ENCODE data around the gene CLRN2.
A peak's percentile ranks its signal among the peaks of the same experiment; 100 is the strongest.

Gene CLRN2

DNA sequence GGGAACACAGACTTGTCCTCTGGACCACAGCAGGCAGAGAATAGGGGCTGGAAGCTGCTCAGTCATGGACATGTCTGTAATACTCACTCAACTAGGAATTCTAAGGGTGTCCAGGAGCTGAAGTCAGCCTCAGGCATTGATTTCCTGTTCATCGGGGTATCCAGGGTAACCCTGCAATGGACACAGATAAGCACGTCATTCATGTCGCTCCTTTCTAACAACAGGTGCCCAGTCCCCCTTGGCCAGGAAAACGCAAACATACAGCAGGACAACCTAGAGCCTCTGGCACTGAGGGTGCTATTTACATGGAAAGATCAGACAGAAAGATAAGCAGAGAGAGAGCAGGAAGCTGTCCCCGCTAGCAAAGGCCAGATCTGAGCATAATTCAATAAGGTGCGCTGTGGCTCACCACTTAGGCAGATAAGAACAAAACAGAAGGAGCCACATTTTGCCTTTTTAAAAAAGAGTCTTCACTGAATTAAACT is 24.3 kb upstream of the CLRN2 start:
- no peak for DNase-seq (ENCODE audit: low read depth, low spot score)
- TF ChIP-seq, protein P1, sequence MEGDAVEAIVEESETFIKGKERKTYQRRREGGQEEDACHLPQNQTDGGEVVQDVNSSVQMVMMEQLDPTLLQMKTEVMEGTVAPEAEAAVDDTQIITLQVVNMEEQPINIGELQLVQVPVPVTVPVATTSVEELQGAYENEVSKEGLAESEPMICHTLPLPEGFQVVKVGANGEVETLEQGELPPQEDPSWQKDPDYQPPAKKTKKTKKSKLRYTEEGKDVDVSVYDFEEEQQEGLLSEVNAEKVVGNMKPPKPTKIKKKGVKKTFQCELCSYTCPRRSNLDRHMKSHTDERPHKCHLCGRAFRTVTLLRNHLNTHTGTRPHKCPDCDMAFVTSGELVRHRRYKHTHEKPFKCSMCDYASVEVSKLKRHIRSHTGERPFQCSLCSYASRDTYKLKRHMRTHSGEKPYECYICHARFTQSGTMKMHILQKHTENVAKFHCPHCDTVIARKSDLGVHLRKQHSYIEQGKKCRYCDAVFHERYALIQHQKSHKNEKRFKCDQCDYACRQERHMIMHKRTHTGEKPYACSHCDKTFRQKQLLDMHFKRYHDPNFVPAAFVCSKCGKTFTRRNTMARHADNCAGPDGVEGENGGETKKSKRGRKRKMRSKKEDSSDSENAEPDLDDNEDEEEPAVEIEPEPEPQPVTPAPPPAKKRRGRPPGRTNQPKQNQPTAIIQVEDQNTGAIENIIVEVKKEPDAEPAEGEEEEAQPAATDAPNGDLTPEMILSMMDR (IDR thresholded peaks at IDR 0.05; ENCODE audit: insufficient read depth, low read length, missing control alignments): no peak
- CTCF ChIA-PET: interaction anchor here (1.1 kb wide), 1 partner anchor 18 kb away, joined by 3 read pairs; no protein-coding TSS in a partner anchor
- H3K4me3 ChIP-seq (ENCODE audit: low read depth, low read length): no peak overlapping the region
- POLR2A ChIA-PET: no interaction called here

DNA sequence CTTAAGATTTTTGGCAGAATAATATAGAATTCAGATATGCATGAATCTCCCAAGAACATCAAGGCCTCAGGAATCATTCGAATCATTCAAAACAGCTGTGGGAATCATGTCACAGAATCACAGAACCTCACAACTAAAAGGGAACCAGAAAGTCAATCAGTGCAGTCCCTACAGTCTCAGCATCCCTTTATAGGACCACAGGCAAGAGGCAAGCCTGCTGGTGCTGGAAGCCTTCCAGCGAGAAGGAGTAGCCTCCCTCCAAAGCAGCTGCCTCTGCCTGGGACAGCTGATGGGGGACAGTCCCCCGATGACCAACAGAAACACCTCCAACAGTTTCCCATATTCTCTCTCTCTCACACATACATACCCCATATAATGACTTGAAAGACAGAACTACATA is 23.8 kb upstream of the CLRN2 start:
- DNase-seq (ENCODE audit: low read depth, low spot score): no peak
- TF ChIP-seq, protein P1 (IDR thresholded peaks at IDR 0.05; ENCODE audit: insufficient read depth, low read length, missing control alignments): no peak
- ChIA-PET POLR2A (no interaction called here), CTCF (interaction anchor here (1.1 kb wide), 1 partner anchor 19 kb away, joined by 3 read pairs; no protein-coding TSS in a partner anchor)
- no peak overlapping the region for H3K4me3 ChIP-seq (ENCODE audit: low read depth, low read length)

DNA sequence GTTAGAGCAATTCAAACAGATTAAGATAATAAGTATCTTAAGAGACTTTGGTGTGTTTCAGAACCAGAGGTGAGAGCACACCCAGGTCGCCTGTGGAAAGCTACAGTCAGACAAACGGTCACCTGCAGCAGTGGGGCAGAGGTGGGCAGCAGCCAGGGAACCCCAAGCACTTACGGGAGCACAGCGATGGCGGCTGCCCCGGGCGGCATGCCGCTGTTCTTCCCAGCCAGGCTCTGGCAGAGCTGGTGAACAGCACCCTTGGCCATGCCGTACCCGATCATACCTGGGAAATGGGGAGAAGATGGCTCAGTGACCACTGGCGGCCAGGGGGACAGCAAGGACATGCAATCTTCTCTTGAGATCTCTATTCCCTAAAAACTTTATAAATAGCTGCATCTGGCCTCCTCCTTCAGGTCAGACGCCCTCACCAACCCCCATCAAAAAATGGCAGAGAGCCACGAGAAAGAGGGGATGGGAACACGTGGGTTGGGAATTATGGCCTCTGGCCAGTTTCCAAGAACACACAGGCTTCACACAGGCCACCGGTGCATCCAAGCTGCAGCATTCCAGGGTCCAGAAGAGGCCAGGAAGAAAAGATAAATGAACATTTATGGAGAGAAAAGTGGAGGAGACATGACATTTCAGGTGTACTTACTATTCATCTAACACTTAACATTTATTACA is 22.8 kb upstream of the CLRN2 start:
- TF ChIP-seq, protein P1 (IDR thresholded peaks at IDR 0.05; ENCODE audit: insufficient read depth, low read length, missing control alignments): no peak
- no peak overlapping the region for H3K4me3 ChIP-seq (ENCODE audit: low read depth, low read length)
- ChIA-PET POLR2A (no interaction called here), CTCF (no interaction called here)
- DNase-seq (ENCODE audit: low read depth, low spot score): no peak

DNA sequence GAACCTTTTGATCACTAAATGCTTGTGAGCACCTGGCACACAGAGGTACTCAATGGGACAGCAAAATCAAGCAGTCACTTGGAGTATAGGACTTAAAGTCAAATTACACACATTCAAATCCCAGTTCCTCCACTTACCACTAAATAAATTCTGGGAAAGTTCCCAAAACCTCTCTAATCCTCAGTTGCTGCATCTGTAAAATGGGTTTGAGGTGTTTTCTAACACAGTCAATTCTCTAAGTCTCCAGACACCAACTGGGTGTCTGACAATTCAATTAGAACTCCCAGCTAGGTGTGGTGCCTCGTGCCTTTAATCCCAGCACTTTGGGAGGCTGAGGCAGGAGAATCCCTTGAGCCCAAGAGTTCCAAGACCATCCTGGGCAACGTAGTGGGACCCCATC is 22.1 kb upstream of the CLRN2 start:
- ChIA-PET CTCF (interaction anchor here (1.0 kb wide), 1 partner anchor 17 kb away, joined by 3 read pairs; no protein-coding TSS in a partner anchor), POLR2A (no interaction called here)
- no peak for DNase-seq (ENCODE audit: low read depth, low spot score)
- TF ChIP-seq, protein P1 (IDR thresholded peaks at IDR 0.05; ENCODE audit: insufficient read depth, low read length, missing control alignments): no peak
- no peak overlapping the region for H3K4me3 ChIP-seq (ENCODE audit: low read depth, low read length)

DNA sequence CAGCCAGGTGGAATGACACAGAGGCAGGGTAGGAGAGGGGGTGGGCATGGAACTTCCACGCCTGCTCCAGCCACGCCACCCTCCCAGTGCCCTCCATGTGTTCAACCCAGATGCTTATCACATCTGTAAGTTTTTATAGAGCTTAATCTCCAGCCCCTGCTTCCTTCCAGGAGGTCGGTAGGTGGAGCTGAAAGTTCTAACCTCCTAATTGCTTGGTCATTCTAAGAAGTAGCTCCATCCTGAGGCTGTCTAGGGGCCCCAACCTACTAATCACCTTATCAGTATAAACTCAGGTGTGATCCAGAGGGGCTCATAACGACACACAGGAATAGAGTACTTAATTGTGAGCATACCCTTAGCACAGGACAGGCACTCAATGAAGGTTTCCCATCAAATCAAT is 21.3 kb upstream of the CLRN2 start:
- TF ChIP-seq, protein P1 (IDR thresholded peaks at IDR 0.05; ENCODE audit: insufficient read depth, low read length, missing control alignments): no peak
- POLR2A ChIA-PET: no interaction called here
- CTCF ChIA-PET: interaction anchor here (1.0 kb wide), 1 partner anchor 16 kb away, joined by 3 read pairs; no protein-coding TSS in a partner anchor
- no peak overlapping the region for H3K4me3 ChIP-seq (ENCODE audit: low read depth, low read length)
- no peak for DNase-seq (ENCODE audit: low read depth, low spot score)

DNA sequence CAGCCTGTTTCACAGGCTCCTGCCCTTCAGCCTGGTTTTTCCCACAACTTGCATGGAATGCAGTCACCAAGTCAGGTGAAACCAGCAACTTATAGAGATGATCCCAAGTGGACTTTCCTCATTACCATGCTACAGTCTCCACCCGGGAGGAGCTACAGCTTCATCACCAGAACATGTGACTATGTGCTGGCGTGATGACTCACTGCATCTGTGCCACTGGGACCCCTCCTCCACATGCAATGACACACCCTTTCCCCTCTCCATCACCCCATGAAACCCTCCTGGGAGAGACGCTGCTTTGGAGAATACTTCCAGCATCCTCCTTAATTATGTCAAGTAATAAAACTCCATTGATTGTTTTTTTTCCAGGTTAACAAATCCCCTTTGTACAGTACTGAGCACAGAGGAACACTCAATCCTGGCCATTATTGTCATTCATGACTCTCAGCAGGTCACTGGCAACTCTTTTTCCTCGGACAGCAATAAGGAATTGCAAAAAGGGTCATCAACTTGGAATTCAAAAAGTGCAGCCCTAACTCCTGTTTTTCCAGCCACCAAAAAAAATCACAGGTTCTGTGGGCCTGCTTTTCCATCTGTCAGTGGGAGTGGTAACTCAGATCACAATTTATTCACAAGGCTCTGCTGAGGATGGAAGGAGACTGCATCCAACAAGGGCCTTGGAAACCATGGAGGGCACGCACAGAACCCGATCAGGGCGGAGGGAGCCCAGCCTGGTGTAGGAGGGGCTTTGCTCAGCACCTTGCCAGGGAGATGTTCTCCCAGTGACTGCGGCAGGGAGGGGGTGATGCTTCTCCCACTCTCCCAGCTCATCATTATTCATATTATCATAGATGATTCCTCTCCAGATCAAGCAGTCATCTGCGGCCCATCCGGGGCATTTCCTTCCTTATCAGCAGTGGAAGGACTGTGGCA is 20.4 kb upstream of the CLRN2 start:
- DNase-seq (ENCODE audit: low read depth, low spot score): peak; percentile 23

More for the DNA sequence above, 20.4 kb upstream of the CLRN2 start:
- H3K4me3 ChIP-seq (ENCODE audit: low read depth, low read length): no peak overlapping the region
- TF ChIP-seq, protein P1 (IDR thresholded peaks at IDR 0.05; ENCODE audit: insufficient read depth, low read length, missing control alignments): no peak
- ChIA-PET POLR2A (interaction anchor here (0.6 kb wide), 1 partner anchor 1800 kb away, joined by 3 read pairs; no protein-coding TSS in a partner anchor), CTCF (interaction anchor here (0.6 kb wide), 1 partner anchor 324 kb away, joined by 3 read pairs; no protein-coding TSS in a partner anchor)
